Naive thymus-derived CD8-positive, alpha-beta T cell (primary cell): Measurements from ENCODE around the gene SQOR. TPM values are rescaled to one million over a fixed set of nuclear protein-coding genes. Genes with fewer than 3 reads are reported as not detected.

ENCODE experiments used
- ATAC-seq, 2 donors: fragments of 150-1000 bp; cut with Tn5 transposase in 1 of 2; sonication (Bioruptor Pico), chemical (Tn5 transposase) in 1 of 2; 1 replicate in 1 of 2; 2 replicates in 1 of 2; pipeline ENCODE4 v1.10.0; 2021; ENCODE audit warnings: mild to moderate bottlenecking in 2 of 2, moderate library complexity in 2 of 2
- POLR2A ChIA-PET: fragments of 350-600 bp; sonication (Branson Sonifier 250); formaldehyde crosslinking; loops from one replicate; lab custom pipeline; 2021; ENCODE audit warnings: antibody characterized with exemption; lab: Charles Lee
- DNase-seq, 10 donors: peaks; one replicate each; pipeline versions ENCODE4 v3.0.0 to v3.0.0-alpha.2; 2020 to 2022
- H3K27ac Mint-ChIP-seq, 10 donors: one replicate each; pipeline ENCODE4 v1.8.0; 2020 to 2022; ENCODE audit warnings: mild to moderate bottlenecking in 10 of 10, mixed read lengths in 10 of 10, moderate library complexity in 4 of 10, inconsistent platforms in 1 of 10
- H3K27me3 Mint-ChIP-seq, 5 donors: one replicate each; pipeline ENCODE4 v1.8.0; 2021 to 2022; ENCODE audit warnings: mixed read lengths in 5 of 5
- H3K36me3 Mint-ChIP-seq, 3 donors: one replicate each; pipeline ENCODE4 v1.8.0; 2020 to 2022; ENCODE audit warnings: mixed read lengths in 3 of 3, mild to moderate bottlenecking in 2 of 3, inconsistent platforms in 1 of 3
- H3K4me1 Mint-ChIP-seq, 4 donors: one replicate each; pipeline ENCODE4 v1.8.0; 2021 to 2022; ENCODE audit warnings: mixed read lengths in 4 of 4
- H3K4me3 Mint-ChIP-seq, 10 donors: one replicate each; pipeline ENCODE4 v1.8.0; 2020 to 2022; ENCODE audit warnings: mild to moderate bottlenecking in 10 of 10, mixed read lengths in 10 of 10, moderate library complexity in 6 of 10, inconsistent platforms in 1 of 10
- H3K9me3 Mint-ChIP-seq, 9 donors: one replicate each; pipeline ENCODE4 v1.8.0; 2020 to 2022; ENCODE audit warnings: mixed read lengths in 9 of 9, mild to moderate bottlenecking in 3 of 9, inconsistent platforms in 1 of 9, moderate library complexity in 1 of 9
- polyA plus RNA-seq, 3 donors: library from polyadenylated mRNA; unstranded; fragments of 300-500 nt; fragmentation: Illumina TruSeq; gene quantifications; one replicate each; pipeline ENCODE4 v1.2.3, GENCODE V29; 2021
- total RNA-seq, 8 experiments: library from RNA in 2 of 8; stranded (reverse) in 2 of 8; gene quantifications; one replicate each; pipeline ENCODE4 v1.2.3 and lab custom pipeline; 2021 to 2026

The SQOR gene
- total RNA-seq: 10 to 100 TPM; 30.4 to 38.9 TPM
- 10 to 100 TPM; 58.6 to 68.3 (median 58.7) TPM for polyA plus RNA-seq
- 6.9 to 21.7 (median 17.2) reads per million in 6 experiments for total RNA-seq (lab: John Stamatoyannopoulos, UW)

GRCh38 chr15:45634432-45635190 is at the start of gene SQOR:
Gene SQOR (plus strand): TSS chr15:45635029. CDS start chr15:45658924, 23,895 bp downstream.
- H3K27me3 Mint-ChIP-seq: no peaks in the 10 kb centered on the region
- ATAC-seq (peak; percentile 65 to 69), DNase-seq (peak; percentile 30 to 78 (median 52))
- peaks cover 20 to 53% (median 43%) of the 10 kb centered on the region in 4 donors for H3K4me1 Mint-ChIP-seq
- peaks cover 0 to 2% (median 0%) of the 10 kb centered on the region in 3 donors for H3K36me3 Mint-ChIP-seq
- POLR2A ChIA-PET: interaction anchor here (1.0 to 3.2 kb wide), 7 partner anchors 16 to 233 kb away, joined by 3 to 23 read pairs (median 3); partner anchors contain the start of gene BLOC1S6
- peak within 1 kb of the TSS; percentile 79 to 97 (median 92) for H3K27ac Mint-ChIP-seq
- H3K9me3 Mint-ChIP-seq: no peaks in the 10 kb centered on the region
- H3K4me3 Mint-ChIP-seq: peak within 1 kb of the TSS; percentile 94 to 98 (median 97)

- Mint-ChIP-seq H3K36me3 (peaks cover 0 to 4% (median 0%) of the 10 kb centered on the region in 3 donors), H3K4me3 (peak overlapping the region in 5 of 10 donors; percentile 53 to 100 (median 98))
- POLR2A ChIA-PET: no interaction called here
These were observed 49.6 kb upstream of the SQOR start for GRCh38 chr15:45585069-45585791.

GRCh38 chr15:45586125-45586524 is 48.7 kb upstream of the SQOR start:
- Mint-ChIP-seq H3K27me3 (no peaks in the 10 kb centered on the region), H3K4me3 (peak overlapping the region; percentile 93 to 100 (median 99)), H3K27ac (peak overlapping the region; percentile 100), H3K36me3 (peaks cover 0 to 4% (median 0%) of the 10 kb centered on the region in 3 donors), H3K9me3 (no peaks in the 10 kb centered on the region), H3K4me1 (peaks cover 22 to 45% (median 36%) of the 10 kb centered on the region in 4 donors)
- POLR2A ChIA-PET: interaction anchor here (0.6 to 3.4 kb wide), 8 partner anchors 11 to 307 kb away, joined by 3 to 34 read pairs (median 4); partner anchors contain the start of genes SLC30A4 and SQOR
- ATAC-seq: no peak
- no peak for DNase-seq

More at GRCh38 chr15:45585069-45585791, 49.6 kb upstream of the SQOR start:
- peak overlapping the region in 9 of 10 donors; percentile 100 for H3K27ac Mint-ChIP-seq
- peaks cover 22 to 41% (median 33%) of the 10 kb centered on the region in 4 donors for H3K4me1 Mint-ChIP-seq
- H3K9me3 Mint-ChIP-seq: no peaks in the 10 kb centered on the region
- no peaks in the 10 kb centered on the region for H3K27me3 Mint-ChIP-seq
- ATAC-seq (no peak), DNase-seq (no peak)

- Mint-ChIP-seq H3K27ac (peak overlapping the region; percentile 100), H3K4me3 (peak overlapping the region; percentile 93 to 100 (median 99)), H3K36me3 (peaks cover 0 to 4% (median 0%) of the 10 kb centered on the region in 3 donors), H3K4me1 (peaks cover 22 to 48% (median 39%) of the 10 kb centered on the region in 4 donors), H3K9me3 (no peaks in the 10 kb centered on the region), H3K27me3 (no peaks in the 10 kb centered on the region)
- ATAC-seq: peak; percentile 22
- no peak for DNase-seq
- POLR2A ChIA-PET: interaction anchor here (0.6 to 3.4 kb wide), 13 partner anchors 10 to 389 kb away, joined by 3 to 34 read pairs (median 4); partner anchors contain the start of genes SLC30A4 and SQOR
These were observed 48.2 kb upstream of the SQOR start for GRCh38 chr15:45586601-45587094.

GRCh38 chr15:45587095-45587862 is 47.5 kb upstream of the SQOR start, which contains the start of gene BLOC1S6:
Gene BLOC1S6 (plus strand): TSS chr15:45587379. CDS start chr15:45587444, 65 bp downstream.
- Mint-ChIP-seq H3K27me3 (no peaks in the 10 kb centered on the region), H3K9me3 (no peaks in the 10 kb centered on the region), H3K36me3 (peaks cover 0 to 4% (median 2%) of the 10 kb centered on the region in 3 donors), H3K4me1 (peaks cover 22 to 55% (median 40%) of the 10 kb centered on the region in 4 donors), H3K27ac (peak within 1 kb of the TSS; percentile 100), H3K4me3 (peak within 1 kb of the TSS; percentile 93 to 100 (median 99))
- POLR2A ChIA-PET: interaction anchor here (0.5 to 3.4 kb wide), 18 partner anchors 10 to 389 kb away, joined by 3 to 34 read pairs (median 4); partner anchors contain the start of genes SLC30A4 and SQOR
- ATAC-seq (peak; percentile 83 to 88), DNase-seq (peak; percentile 77 to 95 (median 90))

- DNase-seq (no peak), ATAC-seq (no peak)
- H3K4me1 Mint-ChIP-seq: peaks cover 22 to 59% (median 42%) of the 10 kb centered on the region in 4 donors
- no peaks in the 10 kb centered on the region for H3K9me3 Mint-ChIP-seq
- peak overlapping the region; percentile 93 to 100 (median 99) for H3K4me3 Mint-ChIP-seq
- no peaks in the 10 kb centered on the region for H3K27me3 Mint-ChIP-seq
- POLR2A ChIA-PET: interaction anchor here (0.5 to 3.4 kb wide), 11 partner anchors 10 to 390 kb away, joined by 3 to 34 read pairs (median 4); partner anchors contain the start of genes SLC30A4 and SQOR
- H3K36me3 Mint-ChIP-seq: peaks cover 4 to 5% (median 5%) of the 10 kb centered on the region in 3 donors
- peak overlapping the region; percentile 100 for H3K27ac Mint-ChIP-seq
These were observed 47.0 kb upstream of the SQOR start for GRCh38 chr15:45587863-45588170.

- Mint-ChIP-seq H3K4me1 (peaks cover 22 to 61% (median 42%) of the 10 kb centered on the region in 4 donors), H3K4me3 (peak overlapping the region; percentile 93 to 100 (median 99)), H3K27me3 (no peaks in the 10 kb centered on the region), H3K27ac (peak overlapping the region; percentile 100), H3K36me3 (peaks cover 4 to 7% (median 5%) of the 10 kb centered on the region in 3 donors), H3K9me3 (no peaks in the 10 kb centered on the region)
- POLR2A ChIA-PET: interaction anchor here (0.5 to 3.4 kb wide), 10 partner anchors 9 to 391 kb away, joined by 3 to 34 read pairs (median 4); partner anchors contain the start of genes SLC30A4 and SQOR
- ATAC-seq (no peak), DNase-seq (no peak)
These were observed 46.5 kb upstream of the SQOR start for GRCh38 chr15:45588219-45588875.

- Mint-ChIP-seq H3K36me3 (peaks cover 4 to 14% (median 11%) of the 10 kb centered on the region in 3 donors), H3K4me3 (peak overlapping the region; percentile 93 to 100 (median 99)), H3K9me3 (no peaks in the 10 kb centered on the region), H3K27me3 (no peaks in the 10 kb centered on the region), H3K27ac (peak overlapping the region in 4 of 10 donors; percentile 62 to 100 (median 86)), H3K4me1 (peaks cover 21 to 62% (median 45%) of the 10 kb centered on the region in 4 donors)
- no peak for DNase-seq
- no peak for ATAC-seq
- POLR2A ChIA-PET: interaction anchor here (0.7 kb wide), 1 partner anchor 130 kb away, joined by 3 read pairs; no protein-coding TSS in a partner anchor
These were observed 45.6 kb upstream of the SQOR start for GRCh38 chr15:45589256-45589655.

- H3K27me3 Mint-ChIP-seq: no peaks in the 10 kb centered on the region
- H3K4me3 Mint-ChIP-seq: no peak overlapping the region
- peaks cover 0 to 45% (median 26%) of the 10 kb centered on the region in 3 donors for H3K36me3 Mint-ChIP-seq
- H3K27ac Mint-ChIP-seq: no peak overlapping the region
- POLR2A ChIA-PET: no interaction called here
- DNase-seq (no peak), ATAC-seq (no peak)
- peaks cover 0 to 2% (median 0%) of the 10 kb centered on the region in 9 donors for H3K9me3 Mint-ChIP-seq
- H3K4me1 Mint-ChIP-seq: peaks cover 4 to 44% (median 19%) of the 10 kb centered on the region in 4 donors
These were observed 40.5 kb upstream of the SQOR start for GRCh38 chr15:45594319-45594718.

GRCh38 chr15:45594835-45595530 is 39.8 kb upstream of the SQOR start:
- POLR2A ChIA-PET: no interaction called here
- peaks cover 0 to 2% (median 0%) of the 10 kb centered on the region in 9 donors for H3K9me3 Mint-ChIP-seq
- H3K4me3 Mint-ChIP-seq: no peak overlapping the region
- peaks cover 0 to 45% (median 26%) of the 10 kb centered on the region in 3 donors for H3K36me3 Mint-ChIP-seq
- peaks cover 0 to 40% (median 17%) of the 10 kb centered on the region in 4 donors for H3K4me1 Mint-ChIP-seq
- DNase-seq: no peak
- H3K27ac Mint-ChIP-seq: peak overlapping the region in 1 of 10 donors; percentile 41
- no peak for ATAC-seq
- H3K27me3 Mint-ChIP-seq: no peaks in the 10 kb centered on the region
